SK-N-SH (cell line): ENCODE results near the gene FAM168A. TPM values are rescaled to one million over a fixed set of nuclear protein-coding genes. Genes with fewer than 3 reads are reported as not detected.

Experiments used
- CTCF ChIA-PET: fragments of 300-600, 350-600 bp; formaldehyde crosslinking; extraction: SDS; loops from one replicate; lab custom pipeline; 2021; lab: Yijun Ruan, JAX
- POLR2A ChIA-PET: fragments of 350-600 bp; sonication (Branson Sonifier 250); formaldehyde crosslinking; extraction: SDS; loops from one replicate; lab custom pipeline; 2020; ENCODE audit warnings: antibody characterized with exemption, inconsistent platforms; lab: Yijun Ruan, JAX
- DNase-seq: peaks from one replicate; pipeline ENCODE4 v3.0.0; 2012
- H2AFZ ChIP-seq: fragments of 200-600 bp; sonication (generic); 2 replicates; pipeline ENCODE4 v1.8.1; 2016; ENCODE audit warnings: antibody characterized with exemption, mild to moderate bottlenecking, low read depth
- H3F3A ChIP-seq: fragments of 200-600 bp; sonication (generic); replicated peaks from 2 replicates; pipeline ENCODE3; 2016; ENCODE audit warnings: antibody characterized with exemption, mild to moderate bottlenecking; ENCODE audit not compliant: insufficient read depth
- H3K27ac ChIP-seq, 2 experiments: fragments of 200-500 bp in 1 of 2; fragments of 200-600 bp in 1 of 2; sonication (Bioruptor generic) in 1 of 2; sonication (generic), shearing (Covaris generic) in 1 of 2; 2 replicates each; pipeline versions ENCODE4 v1.5.1 to v1.6.1; 2014 to 2016; ENCODE audit warnings: low read depth in 2 of 2, inconsistent platforms in 1 of 2, low read length in 1 of 2, mild to moderate bottlenecking in 1 of 2, mixed read lengths in 1 of 2
- H3K27me3 ChIP-seq: fragments of 200-600 bp; sonication (generic), shearing (Covaris generic); 2 replicates; pipeline ENCODE4 v1.6.1; 2016; ENCODE audit warnings: mixed run types; ENCODE audit not compliant: insufficient read depth
- H3K36me3 ChIP-seq, 2 experiments: fragments of 200-500 bp in 1 of 2; fragments of 200-600 bp in 1 of 2; sonication (Bioruptor generic) in 1 of 2; sonication (generic) in 1 of 2; replicated peaks in 1 of 2; 2 replicates each; pipeline versions ENCODE3 to v1.5.1; 2014 to 2016; ENCODE audit warnings: low read length in 1 of 2, mild to moderate bottlenecking in 1 of 2; ENCODE audit not compliant: insufficient read depth in 2 of 2, control insufficient read depth in 1 of 2
- H3K4me1 ChIP-seq, 2 experiments: fragments of 200-500 bp in 1 of 2; fragments of 200-600 bp in 1 of 2; sonication (Bioruptor generic) in 1 of 2; sonication (generic), shearing (Covaris generic) in 1 of 2; 2 replicates each; pipeline versions ENCODE4 v1.5.1 to v1.6.1; 2014 to 2016; ENCODE audit warnings: low read depth in 1 of 2, low read length in 1 of 2, mixed run types in 1 of 2; ENCODE audit not compliant: insufficient read depth in 2 of 2, control insufficient read depth in 1 of 2
- H3K4me2 ChIP-seq: fragments of 200-600 bp; sonication (generic), shearing (Covaris generic); 2 replicates; pipeline ENCODE4 v1.6.1; 2017; ENCODE audit warnings: mixed run types
- H3K4me3 ChIP-seq, 2 experiments: fragments of 200-500 bp in 1 of 2; fragments of 200-600 bp in 1 of 2; sonication (Bioruptor generic) in 1 of 2; sonication (generic), shearing (Covaris generic) in 1 of 2; 2 replicates each; pipeline versions ENCODE4 v1.5.1 to v1.8.1; 2014 to 2016; ENCODE audit warnings: low read depth in 2 of 2, inconsistent platforms in 1 of 2, low read length in 1 of 2, mild to moderate bottlenecking in 1 of 2, mixed read lengths in 1 of 2, moderate library complexity in 1 of 2
- H3K79me2 ChIP-seq: fragments of 200-600 bp; sonication (generic); 2 replicates; pipeline ENCODE4 v1.8.1; 2017; ENCODE audit warnings: mild to moderate bottlenecking; ENCODE audit not compliant: insufficient read depth
- H3K9ac ChIP-seq: fragments of 200-600 bp; sonication (generic); 2 replicates; pipeline ENCODE4 v1.6.1; 2017; ENCODE audit warnings: mixed run types
- H3K9me2 ChIP-seq: fragments of 200-600 bp; sonication (generic); 2 replicates; pipeline ENCODE4 v1.6.1; 2017; ENCODE audit warnings: mixed run types
- H3K9me3 ChIP-seq: fragments of 200-600 bp; sonication (generic); 2 replicates; pipeline ENCODE4 v1.6.1; 2017; ENCODE audit warnings: mixed run types, mild to moderate bottlenecking, moderate library complexity
- H4K20me1 ChIP-seq: fragments of 200-600 bp; sonication (generic); 2 replicates; pipeline ENCODE4 v1.6.1; 2017; ENCODE audit warnings: mild to moderate bottlenecking, mixed run types; ENCODE audit not compliant: insufficient read depth
- ELF1 ChIP-seq: IDR thresholded peaks from 2 replicates; pipeline ENCODE4 v1.4.0; 2012
- EZH2phosphoT487 ChIP-seq: fragments of 200-600 bp; sonication (generic); IDR thresholded peaks from 2 replicates; pipeline ENCODE4 v1.6.1; 2017; ENCODE audit warnings: low read depth, mixed run types, mild to moderate bottlenecking, antibody characterized with exemption, moderate library complexity, borderline replicate concordance
- FOSL2 ChIP-seq: IDR thresholded peaks from 2 replicates; pipeline ENCODE4 v1.4.0; 2012; ENCODE audit warnings: low read depth, mild to moderate bottlenecking, moderate library complexity, borderline replicate concordance
- GABPA ChIP-seq: IDR thresholded peaks from 2 replicates; pipeline ENCODE4 v1.4.0; 2012; ENCODE audit warnings: low read depth, mild to moderate bottlenecking
- GATA2 ChIP-seq: sonication (generic); formaldehyde crosslinking; IDR thresholded peaks from 2 replicates; pipeline ENCODE4 v1.5.0; 2020; ENCODE audit warnings: mild to moderate bottlenecking, missing genetic modification reagents
- JUND ChIP-seq: IDR thresholded peaks from 2 replicates; pipeline ENCODE4 v1.4.0; 2012
- MXI1 ChIP-seq: IDR thresholded peaks from 2 replicates; pipeline ENCODE4 v1.6.1; 2012; ENCODE audit warnings: mild to moderate bottlenecking, low read depth, low read length, improper control_type of control experiment
- NFIC ChIP-seq: IDR thresholded peaks from 2 replicates; pipeline ENCODE4 v1.4.0; 2012; ENCODE audit warnings: borderline replicate concordance
- RAD21 ChIP-seq: IDR thresholded peaks from 2 replicates; pipeline ENCODE4 v1.6.1; 2012; ENCODE audit warnings: mild to moderate bottlenecking, low read length
- RCOR1 ChIP-seq: fragments of 150-350 bp; IDR thresholded peaks from 2 replicates; pipeline ENCODE4 v1.6.1; 2017; ENCODE audit warnings: antibody characterized with exemption, low read length
- RXRA ChIP-seq: IDR thresholded peaks from 2 replicates; pipeline ENCODE4 v1.4.0; 2012; ENCODE audit warnings: low read depth, mild to moderate bottlenecking, borderline replicate concordance
- SIN3A ChIP-seq: IDR thresholded peaks from 2 replicates; pipeline ENCODE4 v1.6.1; 2012; ENCODE audit warnings: low read depth, mild to moderate bottlenecking, low read length, moderate library complexity, borderline replicate concordance
- SMC3 ChIP-seq: IDR thresholded peaks from 2 replicates; pipeline ENCODE4 v1.6.1; 2012; ENCODE audit warnings: low read depth, low read length, improper control_type of control experiment
- TAF1 ChIP-seq: IDR thresholded peaks from 2 replicates; pipeline ENCODE4 v1.6.1; 2012; ENCODE audit warnings: low read depth, mild to moderate bottlenecking, low read length, moderate library complexity, borderline replicate concordance
- TEAD4 ChIP-seq: IDR thresholded peaks from 2 replicates; pipeline ENCODE4 v1.4.0; 2012; ENCODE audit warnings: mild to moderate bottlenecking, borderline replicate concordance; ENCODE audit not compliant: insufficient read depth
- YY1 ChIP-seq: IDR thresholded peaks from 2 replicates; pipeline ENCODE4 v1.4.0; 2012; ENCODE audit warnings: low read depth, mild to moderate bottlenecking
- ZBTB33 ChIP-seq: IDR thresholded peaks from 2 replicates; pipeline ENCODE4 v1.4.0; 2012; ENCODE audit warnings: low read depth, borderline replicate concordance
- WGBS: methylation state at CpG from one replicate; pipeline ENCODE4 v1.1.6; 2017; ENCODE audit warnings: low lambda C conversion rate; 5-methylcytosine and 5-hydroxymethylcytosine counted together
- polyA plus RNA-seq, 3 experiments: library from polyadenylated mRNA; depleted of rRNA; stranded (reverse); fragments of >200 nt; gene quantifications; 2 replicates each; pipeline ENCODE4 v1.2.3, GENCODE V29; 2012

Gene FAM168A
- polyA plus RNA-seq, 1 of the 3 experiments (the other 2 are of a cell fraction), result 17.8 TPM

DNA sequence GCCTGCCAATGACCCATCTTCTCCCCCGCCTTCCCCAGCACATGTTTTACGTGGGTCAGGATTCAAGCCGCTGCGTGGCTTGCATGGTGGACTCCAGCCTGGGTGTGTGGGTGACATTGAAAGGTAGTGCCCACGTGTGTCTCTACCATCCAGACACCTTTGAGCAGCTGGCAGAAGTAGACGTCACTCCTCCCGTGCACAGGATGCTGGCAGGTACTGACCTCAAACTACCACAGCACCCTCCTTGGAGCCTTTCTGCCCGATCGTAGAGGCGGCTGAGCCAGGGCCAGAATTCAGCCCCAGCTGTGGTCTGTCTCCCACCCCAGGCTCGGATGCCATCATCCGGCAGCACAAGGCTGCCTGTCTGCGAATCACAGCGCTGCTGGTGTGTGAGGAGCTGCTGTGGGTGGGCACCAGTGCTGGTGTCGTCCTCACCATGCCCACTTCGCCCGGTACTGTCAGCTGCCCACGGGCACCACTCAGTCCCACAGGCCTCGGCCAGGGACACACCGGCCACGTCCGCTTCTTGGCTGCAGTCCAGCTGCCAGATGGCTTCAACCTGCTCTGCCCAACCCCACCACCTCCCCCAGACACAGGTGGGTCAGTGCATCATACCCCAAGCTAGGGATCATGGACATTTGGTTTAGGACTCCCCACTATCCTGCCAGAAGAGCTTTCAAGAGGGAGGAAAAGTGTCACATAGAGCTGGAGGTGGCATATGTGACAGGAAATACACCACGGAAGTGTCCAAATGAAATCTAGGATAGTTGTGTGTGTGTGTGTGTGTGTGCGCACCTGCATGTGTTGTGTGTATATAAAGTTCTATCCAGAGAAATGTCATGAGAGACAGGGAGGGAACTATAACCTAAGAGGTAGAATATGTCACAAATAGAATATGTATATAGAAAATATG, 232.3 kb downstream of the FAM168A start:
- ChIA-PET POLR2A (interaction anchor here (1.0 kb wide), 1 partner anchor 57 kb away, joined by 3 read pairs; no protein-coding TSS in a partner anchor), CTCF (interaction anchor here (1.0 to 22.4 kb wide), 7 partner anchors 9 to 295 kb away, joined by 3 to 313 read pairs (median 3); no protein-coding TSS in a partner anchor)
- H3K27me3 ChIP-seq, result no peaks in the 10 kb centered on the region
- peaks cover 0 to 10% of the 10 kb centered on the region in 2 experiments; a peak in 1 of 4 replicates for H3K4me1 ChIP-seq
- no peak overlapping the region for H3K4me2 ChIP-seq
- peaks cover 4% of the 10 kb centered on the region for H3F3A ChIP-seq
- H3K9me3 ChIP-seq, result no peaks in the 10 kb centered on the region
- H3K27ac ChIP-seq, result no peak overlapping the region; a peak in 1 of 4 replicates
- H2AFZ ChIP-seq, result no peak overlapping the region
- H3K9ac ChIP-seq, result no peak overlapping the region
- 89% methylated on average over 12 of the region's 24 CpGs for WGBS
- peaks cover 31 to 65% of the 10 kb centered on the region in 2 experiments for H3K36me3 ChIP-seq
- DNase-seq, result no peak
- no peak for TF ChIP-seq JUND
- no peak for TF ChIP-seq ELF1
- TF ChIP-seq SIN3A, result no peak
- no peak for TF ChIP-seq GATA2
- TF ChIP-seq FOSL2, result no peak
- TF ChIP-seq SMC3, result no peak
- no peak for TF ChIP-seq RAD21
- TF ChIP-seq TEAD4, result no peak
- no peak for TF ChIP-seq NFIC
- no peak for TF ChIP-seq YY1
- no peak for TF ChIP-seq RCOR1
- no peak for TF ChIP-seq RXRA
- TF ChIP-seq ZBTB33, result no peak
- no peak for TF ChIP-seq GABPA
- no peak for TF ChIP-seq TAF1
- TF ChIP-seq EZH2phosphoT487, result no peak
- no peak overlapping the region for H3K4me3 ChIP-seq
- no peaks in the 10 kb centered on the region for H3K9me2 ChIP-seq
- no peaks in the 10 kb centered on the region for H3K79me2 ChIP-seq
- no peaks in the 10 kb centered on the region for H4K20me1 ChIP-seq

DNA sequence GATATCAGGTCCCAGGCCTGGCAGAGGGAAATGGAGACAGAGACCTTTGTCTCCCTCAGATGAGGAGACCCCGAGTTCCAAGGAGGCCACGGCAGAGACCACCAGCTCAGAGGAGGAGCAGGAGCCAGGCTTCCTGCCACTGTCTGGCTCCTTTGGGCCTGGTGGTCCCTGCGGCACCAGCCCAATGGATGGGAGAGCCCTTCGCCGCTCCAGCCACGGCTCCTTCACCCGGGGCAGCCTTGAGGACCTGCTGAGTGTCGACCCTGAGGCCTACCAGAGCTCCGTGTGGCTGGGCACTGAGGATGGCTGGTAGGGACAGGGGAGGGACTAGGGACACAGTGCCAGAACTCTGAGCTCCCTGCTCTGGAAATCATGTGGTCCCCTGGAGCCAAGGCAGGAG, 234.8 kb downstream of the FAM168A start:
- 92% methylated on average over 2 of the region's 9 CpGs for WGBS
- POLR2A ChIA-PET, result no interaction called here
- CTCF ChIA-PET, result interaction anchor here (0.7 to 22.4 kb wide), 10 partner anchors 8 to 298 kb away, joined by 3 to 313 read pairs (median 6); partner anchors contain the start of gene RELT

More for the DNA sequence above, 234.8 kb downstream of the FAM168A start:
- no peak overlapping the region for H3K4me2 ChIP-seq
- H3K79me2 ChIP-seq, result no peaks in the 10 kb centered on the region
- H3F3A ChIP-seq, result peaks cover 4% of the 10 kb centered on the region
- H3K36me3 ChIP-seq, result peaks cover 35 to 76% of the 10 kb centered on the region in 2 experiments
- H3K27ac ChIP-seq, result no peak overlapping the region
- no peak overlapping the region for H3K4me3 ChIP-seq
- H3K9me3 ChIP-seq, result no peaks in the 10 kb centered on the region
- TF ChIP-seq MXI1, result no peak
- no peaks in the 10 kb centered on the region for H3K27me3 ChIP-seq
- no peak for DNase-seq
- H3K9me2 ChIP-seq, result no peaks in the 10 kb centered on the region
- no peak overlapping the region for H2AFZ ChIP-seq
- no peaks in the 10 kb centered on the region for H4K20me1 ChIP-seq
- no peak overlapping the region for H3K9ac ChIP-seq
- peaks cover 0 to 10% of the 10 kb centered on the region in 2 experiments; a peak in 1 of 4 replicates for H3K4me1 ChIP-seq
